AG09319 (cell line): Measurements from ENCODE around the gene BMAL1.
"Not testable (repeated sequence)": the region's sequence is repeated elsewhere in the genome, so short reads cannot be mapped to it uniquely, and the experiment has no call there.

Experiments
- DNase-seq: peaks from one replicate; pipeline ENCODE4 v3.0.0-alpha.2; 2010; ENCODE audit warnings: low read depth; ENCODE audit errors: extremely low read depth
- CTCF ChIP-seq: IDR thresholded peaks from 2 replicates; pipeline ENCODE4 v1.5.1; 2011; ENCODE audit warnings: low read depth, mild to moderate bottlenecking, inconsistent platforms, low read length, moderate library complexity

BMAL1 gene

GRCh38 chr11:13434247-13435205, 156.9 kb downstream of the BMAL1 start:
- no peak for DNase-seq
- no peak for TF ChIP-seq CTCF

- not testable (repeated sequence) for DNase-seq
Measured at GRCh38 chr11:13436836-13437235, 159.2 kb downstream of the BMAL1 start.
